BJ (cell line): ENCODE measurements around the gene KCNQ1. TPM values are rescaled to one million over a fixed set of nuclear protein-coding genes. Genes with fewer than 3 reads are reported as not detected.

ENCODE experiments used
- CTCF ChIA-PET: fragments of 350-600 bp; formaldehyde crosslinking; extraction: SDS; loops from one replicate; lab custom pipeline; 2021; ENCODE audit warnings: antibody characterized with exemption, inconsistent platforms; lab: Yijun Ruan, JAX
- POLR2A ChIA-PET: fragments of 300-600 bp; sonication (Branson Sonifier 250); formaldehyde crosslinking; extraction: SDS; loops from one replicate; lab custom pipeline; 2021; ENCODE audit warnings: antibody characterized with exemption; lab: Charles Lee
- DNase-seq: peaks from one replicate; pipeline ENCODE4 v3.0.0-alpha.2; 2011; ENCODE audit warnings: low read depth
- H3K27me3 ChIP-seq: 2 replicates; pipeline ENCODE4 v1.6.0; 2011; ENCODE audit warnings: low read length; ENCODE audit not compliant: control insufficient read depth, insufficient read depth
- H3K36me3 ChIP-seq: 2 replicates; pipeline ENCODE4 v1.5.1; 2011; ENCODE audit warnings: low read length; ENCODE audit not compliant: control insufficient read depth, insufficient read depth
- H3K4me3 ChIP-seq: 2 replicates; pipeline ENCODE4 v1.5.1; 2011; ENCODE audit warnings: low read depth, mild to moderate bottlenecking, control low read depth, low read length
- CTCF ChIP-seq: IDR thresholded peaks from 2 replicates; pipeline ENCODE4 v1.5.1; 2011; ENCODE audit warnings: low read depth, mild to moderate bottlenecking, control low read depth, inconsistent platforms, low read length, moderate library complexity; ENCODE audit not compliant: insufficient read depth
- polyA plus RNA-seq: library from polyadenylated mRNA; depleted of rRNA; stranded (reverse); fragments of >200 nt; gene quantifications from 2 replicates; pipeline ENCODE4 v1.2.3, GENCODE V29; 2011

The KCNQ1 gene
- polyA plus RNA-seq, 1 experiment, result not detected

- DNase-seq, result no peak
- CTCF ChIA-PET, result interaction anchor here (0.6 kb wide), 1 partner anchor 939 kb away, joined by 3 read pairs; no protein-coding TSS in a partner anchor
- peaks cover 7% of the 10 kb centered on the region; the same call in 1 of the 2 replicates for H3K27me3 ChIP-seq
- no peaks in the 10 kb centered on the region for H3K36me3 ChIP-seq
- TF ChIP-seq CTCF, result no peak
- H3K4me3 ChIP-seq, result no peak overlapping the region
- POLR2A ChIA-PET, result no interaction called here
These were observed 351.8 kb downstream of the KCNQ1 start for GRCh38 chr11:2796508-2797113.

GRCh38 chr11:2797121-2797711, 352.4 kb downstream of the KCNQ1 start:
- CTCF ChIA-PET, result interaction anchor here (0.6 kb wide), 1 partner anchor 939 kb away, joined by 3 read pairs; no protein-coding TSS in a partner anchor
- no peak for DNase-seq
- POLR2A ChIA-PET, result no interaction called here
- no peak overlapping the region for H3K4me3 ChIP-seq
- peaks cover 3% of the 10 kb centered on the region; the same call in 1 of the 2 replicates for H3K27me3 ChIP-seq
- no peaks in the 10 kb centered on the region for H3K36me3 ChIP-seq
- TF ChIP-seq CTCF, result no peak

GRCh38 chr11:2797741-2798361, 353.0 kb downstream of the KCNQ1 start:
- ChIA-PET CTCF (no interaction called here), POLR2A (no interaction called here)
- H3K4me3 ChIP-seq, result no peak overlapping the region

GRCh38 chr11:2798951-2799761, 354.3 kb downstream of the KCNQ1 start:
- ChIA-PET POLR2A (no interaction called here), CTCF (interaction anchor here (1.1 kb wide), 1 partner anchor 89 kb away, joined by 4 read pairs; no protein-coding TSS in a partner anchor)
- DNase-seq, result no peak
- H3K27me3 ChIP-seq, result peaks cover 3% of the 10 kb centered on the region; the same call in 1 of the 2 replicates
- no peak overlapping the region for H3K4me3 ChIP-seq
- H3K36me3 ChIP-seq, result no peaks in the 10 kb centered on the region
- no peak for TF ChIP-seq CTCF

More at GRCh38 chr11:2797741-2798361, 353.0 kb downstream of the KCNQ1 start:
- DNase-seq, result no peak
- H3K27me3 ChIP-seq, result peaks cover 3% of the 10 kb centered on the region; the same call in 1 of the 2 replicates
- TF ChIP-seq CTCF, result no peak
- H3K36me3 ChIP-seq, result no peaks in the 10 kb centered on the region
